ENCODE measurements around the gene ATXN10.
"Not testable (repeated sequence)": the region's sequence is repeated elsewhere in the genome, so short reads cannot be mapped to it uniquely, and the experiment has no call there.

ATXN10 gene

GRCh38 chr22:45644714-45645113 lies 26.9 kb upstream of the ATXN10 start:
- no peak for DNase-seq (ENCODE audit: low read depth)

- DNase-seq (ENCODE audit: low read depth) = no peak
Measured at GRCh38 chr22:45645150-45645525, 26.5 kb upstream of the ATXN10 start.

GRCh38 chr22:45645526-45646414 lies 25.9 kb upstream of the ATXN10 start:
- DNase-seq (ENCODE audit: low read depth) = peak; percentile 9

GRCh38 chr22:45647532-45648225 lies 24.0 kb upstream of the ATXN10 start:
- DNase-seq (ENCODE audit: low read depth) = no peak

- DNase-seq (ENCODE audit: low read depth) = no peak
Measured at GRCh38 chr22:45648301-45649117, 23.1 kb upstream of the ATXN10 start.

GRCh38 chr22:45649809-45650208 lies 21.8 kb upstream of the ATXN10 start:
- no peak for DNase-seq (ENCODE audit: low read depth)

- DNase-seq (ENCODE audit: low read depth) = no peak
Measured at GRCh38 chr22:45650721-45651120, 20.9 kb upstream of the ATXN10 start.

GRCh38 chr22:45651931-45652528 lies 19.6 kb upstream of the ATXN10 start:
- no peak for DNase-seq (ENCODE audit: low read depth)

- DNase-seq (ENCODE audit: low read depth) = peak; percentile 16
Measured at GRCh38 chr22:45656577-45656976, 15.1 kb upstream of the ATXN10 start.

- no peak for DNase-seq (ENCODE audit: low read depth)
Measured at GRCh38 chr22:45657701-45658100, 13.9 kb upstream of the ATXN10 start.

GRCh38 chr22:45664136-45664646 lies 7.4 kb upstream of the ATXN10 start:
- no peak for DNase-seq (ENCODE audit: low read depth)

GRCh38 chr22:45667486-45667885 lies 4.1 kb upstream of the ATXN10 start:
- DNase-seq (ENCODE audit: low read depth) = no peak

- not testable (repeated sequence) for DNase-seq (ENCODE audit: low read depth)
Measured at GRCh38 chr22:45670363-45670762, 1.3 kb upstream of the ATXN10 start.

- DNase-seq (ENCODE audit: low read depth) = no peak
Measured at GRCh38 chr22:45670981-45671782, 452 bp upstream of the ATXN10 start.

GRCh38 chr22:45672564-45673481 lies 1.2 kb downstream of the ATXN10 start:
- DNase-seq (ENCODE audit: low read depth) = no peak

- DNase-seq (ENCODE audit: low read depth) = no peak
Measured at GRCh38 chr22:45673482-45674175, 2.0 kb downstream of the ATXN10 start.

- DNase-seq (ENCODE audit: low read depth) = no peak
Measured at GRCh38 chr22:45676024-45676423, 4.4 kb downstream of the ATXN10 start.

GRCh38 chr22:45677063-45677462 lies 5.4 kb downstream of the ATXN10 start:
- DNase-seq (ENCODE audit: low read depth) = no peak

Measured in fibroblast of the conjunctiva (primary cell).